ENCODE results near the gene FHIT.
"Not testable (repeated sequence)": the region's sequence is repeated elsewhere in the genome, so short reads cannot be mapped to it uniquely, and the experiment has no call there.

The FHIT gene

GRCh38 chr3:60990442-60990730, 260.9 kb downstream of the FHIT start:
- DNase-seq (ENCODE audit: low read depth) = no peak
- no peak for TF ChIP-seq CTCF (IDR thresholded peaks at IDR 0.05; ENCODE audit: control insufficient read depth, insufficient read depth, low read depth, low read length, missing control alignments)
- no peak overlapping the region for H3K4me3 ChIP-seq (ENCODE audit: control insufficient read depth, low read depth, low read length)

GRCh38 chr3:60989626-60990441, 261.4 kb downstream of the FHIT start:
- no peak for TF ChIP-seq CTCF (IDR thresholded peaks at IDR 0.05; ENCODE audit: control insufficient read depth, insufficient read depth, low read depth, low read length, missing control alignments)
- H3K4me3 ChIP-seq (ENCODE audit: control insufficient read depth, low read depth, low read length) = no peak overlapping the region
- DNase-seq (ENCODE audit: low read depth) = no peak

- not testable (repeated sequence) for H3K4me3 ChIP-seq (ENCODE audit: control insufficient read depth, low read depth, low read length); DNase-seq (ENCODE audit: low read depth)
Observed at GRCh38 chr3:60987191-60987590, 264.1 kb downstream of the FHIT start.

GRCh38 chr3:60986552-60986951, 264.7 kb downstream of the FHIT start:
- TF ChIP-seq CTCF (IDR thresholded peaks at IDR 0.05; ENCODE audit: control insufficient read depth, insufficient read depth, low read depth, low read length, missing control alignments) = no peak
- H3K4me3 ChIP-seq (ENCODE audit: control insufficient read depth, low read depth, low read length) = no peak overlapping the region
- no peak for DNase-seq (ENCODE audit: low read depth)

- no peak overlapping the region for H3K4me3 ChIP-seq (ENCODE audit: control insufficient read depth, low read depth, low read length)
- TF ChIP-seq CTCF (IDR thresholded peaks at IDR 0.05; ENCODE audit: control insufficient read depth, insufficient read depth, low read depth, low read length, missing control alignments) = no peak
- DNase-seq (ENCODE audit: low read depth) = no peak
Observed at GRCh38 chr3:60983906-60984305, 267.3 kb downstream of the FHIT start.

- DNase-seq (ENCODE audit: low read depth) = no peak
- no peak for TF ChIP-seq CTCF (IDR thresholded peaks at IDR 0.05; ENCODE audit: control insufficient read depth, insufficient read depth, low read depth, low read length, missing control alignments)
- H3K4me3 ChIP-seq (ENCODE audit: control insufficient read depth, low read depth, low read length) = no peak overlapping the region
Observed at GRCh38 chr3:60980342-60980692, 270.9 kb downstream of the FHIT start.

GRCh38 chr3:60979461-60980341, 271.6 kb downstream of the FHIT start:
- no peak for DNase-seq (ENCODE audit: low read depth)
- H3K4me3 ChIP-seq (ENCODE audit: control insufficient read depth, low read depth, low read length) = no peak overlapping the region
- TF ChIP-seq CTCF (IDR thresholded peaks at IDR 0.05; ENCODE audit: control insufficient read depth, insufficient read depth, low read depth, low read length, missing control alignments) = no peak

Measured in AG09309 (cell line).